ENCODE measurements around the gene AKNA.
A peak's percentile ranks its signal among the peaks of the same experiment; 100 is the strongest.

The AKNA gene

DNA sequence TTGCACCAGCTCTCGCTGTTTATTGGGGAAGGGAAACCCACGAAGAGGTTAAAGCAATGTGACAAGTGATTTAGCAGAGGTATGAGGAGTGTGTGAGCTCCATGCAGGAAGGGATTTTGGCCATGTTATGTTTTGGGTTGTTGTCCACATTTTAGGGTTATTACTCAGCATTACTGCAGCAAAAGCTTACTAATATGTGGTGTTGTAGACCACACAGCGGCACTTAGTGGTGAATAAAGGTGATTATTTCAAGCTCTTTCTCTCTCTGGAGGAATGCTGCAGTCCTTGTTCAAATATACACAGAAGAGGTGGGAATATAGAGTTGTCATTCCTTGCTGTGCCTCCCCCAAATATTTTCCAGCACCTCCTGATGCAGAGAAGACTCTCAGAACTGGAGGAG, 29.7 kb upstream of the AKNA start:
- no peak for DNase-seq (ENCODE audit: low read depth, low spot score)
- H3K4me3 ChIP-seq (ENCODE audit: low read length): no peak overlapping the region

DNA sequence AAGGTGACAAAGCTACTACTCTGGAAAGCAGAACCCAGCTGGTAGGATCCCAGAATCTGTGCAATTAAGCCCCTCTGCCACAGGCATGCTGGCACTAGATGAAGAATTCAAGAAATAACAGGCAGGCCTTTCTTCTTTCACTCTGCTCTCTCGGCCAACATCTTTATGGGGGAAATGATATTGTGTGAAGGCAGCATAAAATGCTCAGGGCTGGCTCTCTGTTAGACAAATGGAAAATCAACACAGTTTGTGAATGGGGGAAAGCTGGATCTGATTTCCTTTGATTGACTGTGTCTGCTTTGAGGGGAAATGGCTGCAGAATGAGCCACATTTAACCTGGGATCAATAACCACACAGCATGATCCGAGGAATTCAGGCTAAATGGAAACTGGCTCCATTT, 29.1 kb upstream of the AKNA start:
- DNase-seq (ENCODE audit: low read depth, low spot score): no peak
- H3K4me3 ChIP-seq (ENCODE audit: low read length): no peak overlapping the region

DNA sequence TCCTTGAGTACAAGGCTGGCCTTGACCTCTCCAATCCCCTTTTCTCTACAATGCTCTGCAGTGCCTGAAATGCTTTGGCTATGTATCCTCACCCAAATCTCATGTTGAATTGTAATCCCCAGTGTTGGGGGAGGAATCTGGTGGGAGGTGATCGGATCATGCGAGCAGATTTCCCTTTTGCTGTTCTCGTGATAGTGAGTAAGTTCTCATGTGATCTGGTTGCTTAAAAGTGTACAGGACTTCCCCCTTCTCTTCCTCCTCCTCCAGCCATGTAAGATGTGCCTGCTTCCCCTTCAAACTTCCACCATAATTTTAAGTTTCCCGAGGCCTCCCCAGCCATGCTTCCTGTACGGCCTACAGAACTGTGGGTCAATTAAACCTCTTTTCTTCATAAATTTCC, 28.5 kb upstream of the AKNA start:
- DNase-seq (ENCODE audit: low read depth, low spot score): no peak
- H3K4me3 ChIP-seq (ENCODE audit: low read length): no peak overlapping the region

DNA sequence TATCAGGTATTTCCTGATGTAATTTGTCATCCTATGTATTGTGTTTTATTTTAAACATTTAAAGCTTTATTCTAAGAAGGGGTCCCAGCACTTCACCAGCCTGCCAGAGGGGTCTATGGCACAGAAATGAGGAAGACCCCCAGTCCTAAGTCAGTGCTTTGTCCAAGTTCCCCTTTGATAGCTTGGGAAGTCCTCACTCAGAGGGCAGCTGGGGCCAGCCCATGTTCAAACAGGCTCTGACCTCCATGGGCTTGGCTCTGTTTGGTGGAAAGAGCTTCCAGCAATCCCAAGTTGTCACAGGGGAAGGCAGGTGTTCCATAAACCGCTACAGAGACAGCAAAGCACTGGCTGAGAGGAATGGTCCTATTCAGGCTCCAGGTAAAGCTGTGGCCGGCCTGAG, 26.6 kb upstream of the AKNA start:
- no peak for DNase-seq (ENCODE audit: low read depth, low spot score)
- H3K4me3 ChIP-seq (ENCODE audit: low read length): no peak overlapping the region

DNA sequence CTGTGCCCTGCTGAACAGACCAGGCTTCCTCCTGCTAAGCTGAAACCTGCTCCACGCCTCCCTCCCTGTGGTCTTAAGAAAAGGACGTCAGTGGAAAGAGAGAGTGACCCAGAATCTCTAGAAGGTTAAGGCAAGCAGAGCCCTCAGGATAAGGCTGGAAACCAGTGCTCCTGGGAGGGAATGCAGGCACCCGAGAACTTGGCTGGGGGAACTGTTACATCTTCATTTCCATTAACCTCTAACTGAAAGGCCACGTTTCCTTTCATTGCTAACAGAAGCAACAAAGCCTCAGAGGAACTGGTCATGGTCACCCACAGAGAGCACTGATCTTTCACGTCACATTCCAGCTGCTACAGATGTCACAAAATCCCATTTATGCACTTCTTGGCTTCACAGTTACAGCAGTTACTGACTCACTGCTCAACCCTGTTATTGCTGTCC, 26.1 kb upstream of the AKNA start:
- H3K4me3 ChIP-seq (ENCODE audit: low read length): no peak overlapping the region
- DNase-seq (ENCODE audit: low read depth, low spot score): no peak

DNA sequence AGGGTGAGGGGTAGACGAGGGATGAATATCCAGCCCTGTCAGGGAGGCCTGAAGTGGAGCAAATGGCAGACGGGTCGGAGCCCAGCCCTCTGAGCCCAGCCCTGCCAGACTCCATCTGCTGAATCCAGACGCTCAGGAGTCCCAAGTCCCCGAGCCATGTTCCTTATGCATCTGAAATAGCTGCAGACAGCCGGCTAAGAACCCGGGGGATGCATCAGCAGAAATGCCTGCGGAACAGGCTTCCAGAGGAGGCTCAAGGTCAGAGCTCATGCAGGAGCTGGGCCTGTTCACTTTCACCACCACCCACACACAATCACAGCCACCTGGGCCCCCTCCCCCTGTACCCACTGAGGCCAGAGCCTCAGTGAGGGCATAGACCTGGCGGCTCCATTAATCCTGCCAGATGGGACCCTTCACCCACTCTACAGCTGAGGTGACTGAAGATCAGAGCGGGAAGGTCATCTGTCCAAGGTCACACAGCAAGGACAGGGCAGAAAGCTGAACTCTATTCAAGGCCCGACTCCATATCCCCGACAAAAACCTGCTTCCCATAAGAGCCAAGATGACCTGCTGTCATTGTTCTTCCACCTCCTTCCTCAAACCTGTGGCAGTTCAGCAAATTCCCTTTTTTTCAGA, 24.4 kb upstream of the AKNA start:
- no peak for DNase-seq (ENCODE audit: low read depth, low spot score)
- H3K4me3 ChIP-seq (ENCODE audit: low read length): no peak overlapping the region

DNA sequence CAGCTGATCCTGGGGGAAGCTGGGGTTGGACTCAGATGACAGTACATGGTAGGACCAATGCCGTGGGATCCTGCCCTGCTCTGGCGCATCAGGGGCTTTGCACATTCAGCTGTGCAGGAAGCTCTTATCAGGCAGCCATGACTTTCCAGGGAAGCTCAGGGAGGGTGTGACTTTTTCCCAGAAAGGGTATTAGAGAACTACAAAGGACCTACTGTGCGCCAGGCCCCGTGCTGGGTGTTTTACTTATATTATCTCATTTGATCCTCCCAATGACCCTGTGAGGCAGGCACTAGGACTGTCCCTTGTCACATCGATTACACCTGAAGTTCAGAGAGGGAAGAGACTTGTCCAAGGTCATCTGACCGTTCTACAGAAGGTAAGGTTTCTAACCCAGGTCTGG, 23.7 kb upstream of the AKNA start:
- no peak for DNase-seq (ENCODE audit: low read depth, low spot score)

DNA sequence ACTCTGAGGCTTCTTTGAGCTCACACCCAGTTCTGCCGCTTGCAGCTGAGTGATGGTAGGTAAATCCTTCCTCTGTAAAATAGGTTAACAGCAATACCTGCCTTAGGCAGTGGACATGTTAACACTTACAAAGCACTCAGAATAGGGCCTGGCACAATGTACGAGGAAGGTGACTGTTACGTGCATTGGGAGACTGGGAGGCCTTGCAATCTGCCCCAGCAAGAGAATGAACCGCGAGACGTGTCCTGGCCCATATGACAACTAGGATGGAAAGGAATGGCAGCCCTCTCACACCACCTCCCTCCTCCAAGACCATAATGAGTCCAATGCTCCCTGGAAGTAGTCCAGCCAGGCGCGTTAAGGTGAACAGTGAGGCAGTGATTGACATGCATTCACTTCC, 23.1 kb upstream of the AKNA start:
- DNase-seq (ENCODE audit: low read depth, low spot score): no peak

More for the DNA sequence above, 23.7 kb upstream of the AKNA start:
- H3K4me3 ChIP-seq (ENCODE audit: low read length): no peak overlapping the region

DNA sequence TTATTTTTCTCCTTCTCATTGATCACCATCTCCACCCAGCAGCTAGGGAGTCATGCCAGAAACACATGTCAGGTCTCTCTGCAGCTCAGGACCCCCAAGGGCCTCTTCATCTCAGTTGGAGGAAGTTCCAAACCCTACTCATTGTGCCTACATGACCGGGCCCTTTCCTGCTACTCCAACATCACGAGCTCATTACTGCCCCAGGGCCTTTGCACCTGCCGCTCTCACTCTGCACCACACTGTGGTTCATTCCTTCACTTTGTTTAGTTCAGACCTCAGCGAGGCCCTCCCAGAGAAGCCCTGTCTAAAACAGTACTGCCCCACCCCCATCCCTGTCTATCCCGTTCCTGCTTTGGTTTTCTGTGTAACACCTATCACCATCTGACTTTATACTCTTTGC, 22.1 kb upstream of the AKNA start:
- no peak for DNase-seq (ENCODE audit: low read depth, low spot score)
- no peak overlapping the region for H3K4me3 ChIP-seq (ENCODE audit: low read length)

More for the DNA sequence above, 23.1 kb upstream of the AKNA start:
- no peak overlapping the region for H3K4me3 ChIP-seq (ENCODE audit: low read length)

DNA sequence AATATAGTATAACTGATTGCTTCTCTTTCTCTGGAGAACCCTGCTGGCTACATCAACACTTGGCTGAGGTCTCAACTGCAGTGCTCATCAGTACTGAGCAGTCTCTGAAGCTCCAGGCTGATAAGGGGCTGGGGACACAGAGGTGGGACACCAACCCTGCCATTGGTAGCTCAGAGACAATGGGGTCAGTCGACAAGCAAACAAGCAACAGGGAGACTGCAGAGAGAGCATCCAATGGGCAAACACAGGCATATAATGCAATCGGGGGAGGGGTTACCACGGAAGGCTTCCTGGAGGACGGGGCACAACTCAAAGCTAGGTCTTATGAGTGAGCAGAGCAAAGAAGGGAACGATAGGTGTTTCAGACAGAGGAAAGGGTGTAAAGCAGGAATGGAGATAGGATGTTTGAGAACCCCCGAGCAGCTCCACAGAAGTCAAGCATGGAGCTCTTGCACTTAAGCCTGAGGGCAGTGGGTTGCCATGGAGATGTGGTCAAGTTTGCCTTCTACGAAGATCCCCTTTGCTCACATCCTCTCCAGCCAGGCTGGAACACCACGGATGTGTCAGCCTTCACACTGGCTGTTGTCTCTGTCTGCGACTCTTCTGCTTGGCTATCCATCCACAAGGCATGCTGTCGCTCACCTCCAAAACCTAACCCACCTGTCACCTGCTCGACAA, 21.5 kb upstream of the AKNA start:
- no peak overlapping the region for H3K4me3 ChIP-seq (ENCODE audit: low read length)
- DNase-seq (ENCODE audit: low read depth, low spot score): no peak

DNA sequence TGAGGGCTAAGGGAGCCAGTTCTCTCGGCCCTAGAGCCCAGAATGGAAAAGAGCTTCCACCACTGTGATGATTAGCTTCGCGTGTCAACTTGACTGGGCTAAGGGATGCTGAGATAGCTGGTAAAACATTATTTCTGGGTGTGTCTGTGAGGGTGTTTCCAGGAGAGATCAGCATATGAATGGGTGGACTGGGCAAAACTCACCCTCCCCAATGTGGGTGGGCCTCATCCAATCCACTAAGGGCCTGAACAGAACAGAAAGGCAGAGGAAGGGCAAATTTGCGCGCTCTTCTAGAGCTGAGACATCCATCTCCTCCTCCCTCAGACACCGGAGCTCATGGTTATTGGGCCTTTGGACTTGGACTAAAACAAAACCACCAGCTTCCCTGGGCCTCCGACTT, 20.9 kb upstream of the AKNA start:
- no peak overlapping the region for H3K4me3 ChIP-seq (ENCODE audit: low read length)
- no peak for DNase-seq (ENCODE audit: low read depth, low spot score)

DNA sequence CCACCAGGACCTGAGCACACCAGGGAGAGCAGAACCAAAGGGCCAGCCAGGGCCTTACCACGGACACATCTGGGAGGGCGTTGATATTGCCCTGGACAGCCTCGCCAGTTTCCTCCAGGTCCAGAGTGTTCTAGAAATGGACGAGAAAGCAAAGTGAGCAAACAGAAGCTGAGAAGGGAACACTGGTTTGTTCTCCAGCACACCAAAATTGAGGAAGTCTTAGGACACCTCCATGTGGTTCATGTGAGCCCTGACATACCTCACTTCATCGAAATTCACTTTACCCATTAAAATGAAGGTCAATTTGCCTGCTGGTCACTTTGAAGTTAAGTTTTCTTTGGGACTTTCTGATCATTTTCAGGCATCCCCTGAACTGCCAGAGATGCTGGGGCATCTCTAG, 20.1 kb upstream of the AKNA start:
- DNase-seq (ENCODE audit: low read depth, low spot score): no peak
- H3K4me3 ChIP-seq (ENCODE audit: low read length): no peak overlapping the region

DNA sequence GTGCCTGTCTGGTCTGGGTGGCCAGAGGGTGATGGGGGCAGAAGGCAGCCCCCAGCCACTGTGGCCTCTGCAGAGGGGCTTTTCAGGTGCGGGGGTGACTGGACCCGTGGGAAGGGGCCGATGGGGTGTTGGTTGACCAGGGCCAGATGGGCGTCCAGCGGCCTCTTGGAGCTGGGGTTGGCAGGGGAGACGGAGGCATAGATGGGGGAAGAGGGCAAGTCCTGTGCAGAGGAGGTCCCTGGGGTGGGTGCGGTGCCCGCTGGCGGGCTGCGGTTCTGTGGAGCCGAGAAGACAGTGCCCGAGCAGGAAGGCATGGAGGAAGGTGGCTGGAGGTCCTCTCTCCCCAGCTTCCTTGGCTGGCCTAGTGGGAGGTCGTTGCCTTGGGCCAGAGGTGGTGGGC, 18.7 kb upstream of the AKNA start:
- DNase-seq (ENCODE audit: low read depth, low spot score): no peak
- H3K4me3 ChIP-seq (ENCODE audit: low read length): no peak overlapping the region

DNA sequence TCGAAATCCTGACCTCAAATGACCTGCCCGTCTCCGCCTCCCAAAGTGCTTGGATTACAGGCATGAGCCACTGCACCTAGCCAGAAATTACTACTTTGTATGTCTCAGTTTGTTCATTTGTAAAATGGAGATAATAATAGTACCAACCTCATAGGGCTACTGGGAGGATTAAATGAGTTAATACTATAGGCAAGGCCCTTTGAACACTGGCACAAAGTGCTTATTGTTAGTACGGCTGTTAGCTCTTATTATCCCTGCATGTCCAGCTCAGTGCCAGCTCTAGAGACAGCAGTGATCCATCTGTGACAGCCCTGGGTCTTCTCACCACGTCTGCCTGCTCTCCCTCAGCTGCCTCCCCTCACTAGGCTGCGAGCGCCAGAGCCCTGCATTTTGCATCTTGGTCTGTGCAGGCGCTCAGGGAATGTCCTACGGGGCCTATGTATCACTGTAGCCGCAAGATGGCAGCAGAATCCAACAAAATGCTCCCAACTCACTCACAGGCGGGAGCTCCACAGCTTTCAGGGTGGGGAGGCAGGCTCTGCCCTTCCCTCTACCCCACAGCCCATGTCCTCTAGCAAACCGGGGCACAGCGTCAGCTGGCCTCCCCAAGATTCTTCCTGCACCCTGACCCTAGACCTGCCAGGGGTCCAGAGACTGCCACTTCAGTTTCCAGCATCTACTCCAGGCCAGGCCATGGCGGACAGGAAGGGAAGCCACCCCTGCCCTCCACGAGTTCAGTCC, 17.7 kb upstream of the AKNA start:
- no peak overlapping the region for H3K4me3 ChIP-seq (ENCODE audit: low read length)
- peak; percentile 77 for DNase-seq (ENCODE audit: low read depth, low spot score)

DNA sequence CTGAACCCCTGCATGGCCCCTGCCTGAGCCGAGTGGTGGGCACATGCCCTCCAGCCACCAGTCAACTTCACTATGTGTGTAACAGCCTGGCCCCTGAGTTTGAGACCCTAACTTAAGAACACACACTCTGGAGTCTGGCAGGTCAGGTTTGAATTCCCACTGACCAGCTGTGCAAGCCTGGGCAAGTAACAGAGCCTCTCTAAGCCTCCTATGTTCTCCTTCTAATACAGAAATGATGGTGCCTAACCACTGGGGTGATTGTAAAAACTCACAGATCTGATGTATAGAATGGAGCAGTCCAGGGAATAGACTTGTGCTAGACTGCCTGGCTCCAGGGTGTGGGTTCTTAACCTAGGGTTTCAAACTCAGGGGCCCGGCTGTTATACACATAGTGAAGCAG, 16.7 kb upstream of the AKNA start:
- no peak for DNase-seq (ENCODE audit: low read depth, low spot score)
- H3K4me3 ChIP-seq (ENCODE audit: low read length): no peak overlapping the region

DNA sequence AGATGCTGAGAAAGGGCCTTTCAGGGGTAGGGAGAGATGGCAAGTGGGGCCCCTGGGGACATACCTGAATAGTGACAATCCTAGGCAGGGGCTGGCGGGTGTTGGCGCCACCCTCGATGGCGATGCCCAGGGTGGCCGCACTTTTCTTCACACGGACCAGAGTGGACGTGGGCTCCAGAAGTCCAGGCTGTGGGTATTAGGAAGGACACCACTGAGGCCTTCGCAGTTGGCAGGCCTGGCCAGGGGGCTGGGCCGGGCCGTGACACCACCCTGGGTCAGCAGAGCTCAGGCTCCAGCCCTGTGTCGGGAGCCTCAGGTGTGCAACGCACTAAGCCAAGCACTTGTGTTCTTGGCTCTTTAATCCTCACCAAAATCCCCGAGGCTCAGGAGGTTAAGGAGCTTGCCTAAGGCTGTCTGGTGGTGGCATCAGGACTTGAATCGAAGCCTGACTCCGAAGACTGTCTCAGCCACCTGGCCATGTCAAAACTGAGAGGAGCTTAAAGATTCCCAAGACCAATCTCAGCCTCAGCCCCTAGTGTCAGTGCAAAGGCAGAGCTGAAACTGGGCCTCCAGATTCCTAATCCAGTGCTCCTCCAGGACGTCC, 15.5 kb upstream of the AKNA start:
- DNase-seq (ENCODE audit: low read depth, low spot score): no peak
- no peak overlapping the region for H3K4me3 ChIP-seq (ENCODE audit: low read length)

DNA sequence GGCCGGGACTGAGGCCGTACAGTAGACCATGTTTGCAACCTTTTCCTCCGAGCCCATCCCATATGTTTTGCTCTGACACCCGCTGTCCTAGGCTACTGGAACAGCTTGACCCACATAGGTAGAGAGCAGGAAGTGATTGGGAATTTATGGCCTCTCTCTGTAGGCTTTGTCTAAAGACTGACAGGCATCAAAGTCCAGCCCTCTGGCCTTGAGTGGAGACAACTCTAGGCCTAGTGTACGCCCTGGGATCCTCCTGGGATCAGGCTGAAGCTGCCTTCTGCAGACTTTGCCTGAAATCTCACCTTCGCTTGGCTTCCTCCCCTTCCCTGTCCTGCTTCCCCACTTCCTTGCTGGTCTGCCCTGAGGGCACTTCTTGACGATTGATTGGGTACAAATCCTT, 13.6 kb upstream of the AKNA start:
- H3K4me3 ChIP-seq (ENCODE audit: low read length): no peak overlapping the region

DNA sequence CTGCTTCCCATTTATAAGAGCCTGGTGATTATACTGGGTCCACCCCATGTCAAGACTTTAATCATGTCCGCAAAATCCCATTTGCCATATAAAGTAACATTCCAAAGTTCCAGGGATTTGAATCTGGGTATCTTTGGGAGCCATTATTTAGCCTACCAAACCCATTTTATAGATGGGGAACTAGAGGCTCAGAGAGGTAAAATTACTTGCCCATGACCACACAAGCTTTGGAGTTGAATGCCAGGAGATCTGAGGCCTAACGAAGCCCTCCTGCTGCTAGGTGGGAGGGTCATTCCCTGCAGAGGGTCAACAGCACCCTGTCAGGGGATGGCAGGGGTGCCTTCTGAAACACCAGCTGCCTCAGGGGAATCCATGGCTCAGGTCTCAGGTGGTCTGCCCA, 13.0 kb upstream of the AKNA start:
- DNase-seq (ENCODE audit: low read depth, low spot score): no peak
- H3K4me3 ChIP-seq (ENCODE audit: low read length): no peak overlapping the region

More for the DNA sequence above, 13.6 kb upstream of the AKNA start:
- no peak for DNase-seq (ENCODE audit: low read depth, low spot score)

DNA sequence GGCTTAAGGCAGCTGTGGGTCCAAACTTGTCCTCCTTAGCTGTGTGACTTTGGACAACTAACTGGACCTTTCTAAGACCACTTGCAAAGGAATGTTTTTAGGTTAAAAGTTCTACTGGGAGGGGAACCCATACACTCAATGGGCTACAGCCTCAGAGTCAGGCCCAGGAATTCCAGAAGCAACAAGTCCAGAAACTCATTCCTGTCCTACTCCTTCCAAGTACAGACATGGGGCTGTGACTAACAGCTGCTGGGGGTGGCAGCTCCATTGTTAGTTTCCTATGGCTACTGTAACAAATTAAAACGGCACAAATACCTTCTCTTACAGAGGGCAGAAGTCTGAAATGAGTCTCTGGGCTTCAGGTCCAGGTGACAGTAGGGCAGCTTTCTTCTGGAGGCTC, 12.4 kb upstream of the AKNA start:
- H3K4me3 ChIP-seq (ENCODE audit: low read length): no peak overlapping the region
- DNase-seq (ENCODE audit: low read depth, low spot score): no peak

DNA sequence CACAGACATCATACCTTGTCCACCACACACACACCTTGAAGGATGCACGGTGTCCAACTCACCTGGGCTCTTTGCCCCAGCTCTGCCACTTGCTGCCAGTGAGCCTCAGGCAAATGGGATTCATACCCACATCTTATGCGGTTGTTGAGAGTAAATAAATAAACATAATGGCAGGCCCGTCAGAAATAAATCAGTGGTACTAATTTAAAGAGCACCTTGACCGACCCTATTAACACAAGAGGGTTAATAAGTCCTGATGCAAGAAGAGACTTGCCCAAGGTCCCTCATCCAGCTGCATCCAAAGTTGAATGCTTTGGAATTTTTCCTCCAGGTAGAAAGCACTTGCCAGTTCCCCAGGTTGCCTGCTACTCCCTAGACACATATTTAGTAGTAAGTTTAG, 11.6 kb upstream of the AKNA start:
- H3K4me3 ChIP-seq (ENCODE audit: low read length): no peak overlapping the region
- no peak for DNase-seq (ENCODE audit: low read depth, low spot score)

Measured in Jurkat, Clone E6-1 (cell line).